SU-DHL-6 (cell line): ENCODE results near the gene OLFM1.

Experiments
- EZH2phosphoT487 ChIP-seq: fragments of 200-600 bp; sonication (generic), shearing (Covaris generic); conservative IDR thresholded peaks from 2 replicates; pipeline ENCODE4 v1.6.1; 2018; ENCODE audit warnings: mild to moderate bottlenecking, antibody characterized with exemption, low read length, moderate library complexity, mixed read lengths
- TF ChIP-seq, protein P1 (sequence below): fragments of 200-600 bp; sonication (generic); IDR thresholded peaks from one replicate; pipeline ENCODE4 v1.5.1; 2017; ENCODE audit warnings: antibody characterized with exemption, mild to moderate bottlenecking, low read length, moderate library complexity; ENCODE audit not compliant: insufficient read depth, poor library complexity, severe bottlenecking

GRCh38 chr9:135138078-135138855 lies 50.8 kb downstream of the OLFM1 start:
- TF ChIP-seq, protein P1, sequence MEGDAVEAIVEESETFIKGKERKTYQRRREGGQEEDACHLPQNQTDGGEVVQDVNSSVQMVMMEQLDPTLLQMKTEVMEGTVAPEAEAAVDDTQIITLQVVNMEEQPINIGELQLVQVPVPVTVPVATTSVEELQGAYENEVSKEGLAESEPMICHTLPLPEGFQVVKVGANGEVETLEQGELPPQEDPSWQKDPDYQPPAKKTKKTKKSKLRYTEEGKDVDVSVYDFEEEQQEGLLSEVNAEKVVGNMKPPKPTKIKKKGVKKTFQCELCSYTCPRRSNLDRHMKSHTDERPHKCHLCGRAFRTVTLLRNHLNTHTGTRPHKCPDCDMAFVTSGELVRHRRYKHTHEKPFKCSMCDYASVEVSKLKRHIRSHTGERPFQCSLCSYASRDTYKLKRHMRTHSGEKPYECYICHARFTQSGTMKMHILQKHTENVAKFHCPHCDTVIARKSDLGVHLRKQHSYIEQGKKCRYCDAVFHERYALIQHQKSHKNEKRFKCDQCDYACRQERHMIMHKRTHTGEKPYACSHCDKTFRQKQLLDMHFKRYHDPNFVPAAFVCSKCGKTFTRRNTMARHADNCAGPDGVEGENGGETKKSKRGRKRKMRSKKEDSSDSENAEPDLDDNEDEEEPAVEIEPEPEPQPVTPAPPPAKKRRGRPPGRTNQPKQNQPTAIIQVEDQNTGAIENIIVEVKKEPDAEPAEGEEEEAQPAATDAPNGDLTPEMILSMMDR = no peak
- no peak for TF ChIP-seq EZH2phosphoT487
